ENCODE measurements around the gene GRIN2A. TPM values are rescaled to one million over a fixed set of nuclear protein-coding genes. Genes with fewer than 3 reads are reported as not detected.

Gene GRIN2A
- total and polyA plus RNA-seq, 4 donors, result 11.2 to 42.6 (median 20.0) TPM

DNA sequence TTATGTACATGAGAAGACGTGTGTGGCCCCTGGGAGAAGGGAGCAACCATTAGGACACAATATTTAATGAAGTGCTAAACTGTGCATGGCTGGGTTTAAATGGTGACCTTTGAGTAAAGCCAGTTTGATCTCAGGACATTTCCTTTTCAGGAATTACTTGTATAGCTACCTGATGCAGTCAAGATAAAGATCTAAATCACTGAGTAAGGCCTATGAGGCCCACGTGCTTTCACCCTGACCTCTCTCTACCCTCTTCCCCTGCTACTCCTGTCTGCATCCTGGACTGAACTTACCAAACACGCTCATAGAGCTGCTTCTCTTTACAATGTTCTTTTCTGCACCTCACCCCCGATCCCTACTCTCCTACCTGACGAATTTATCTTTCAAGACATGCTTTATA, 98.9 kb downstream of the GRIN2A start:
- Histone ChIP-seq H3K27me3 (ENCODE audit: control insufficient read depth, insufficient read depth, low read length) (no peaks in the 10 kb centered on the region), H3K27ac (ENCODE audit: low read depth, low read length) (no peak overlapping the region), H3K36me3 (ENCODE audit: control insufficient read depth, insufficient read depth, low read length) (no peaks in the 10 kb centered on the region), H3K9me3 (ENCODE audit: control insufficient read depth, insufficient read depth, low read length) (no peaks in the 10 kb centered on the region), H3K4me3 (ENCODE audit: low read depth, low read length) (no peak overlapping the region), H3K4me1 (ENCODE audit: control insufficient read depth, insufficient read depth, low read length) (peaks cover 6% of the 10 kb centered on the region)
- WGBS (ENCODE audit: insufficient coverage), result 76% methylated on average over 4 of the region's 5 CpGs
- no peak for DNase-seq (ENCODE audit: low read depth in 4 of 6, low spot score in 6 of 6)

DNA sequence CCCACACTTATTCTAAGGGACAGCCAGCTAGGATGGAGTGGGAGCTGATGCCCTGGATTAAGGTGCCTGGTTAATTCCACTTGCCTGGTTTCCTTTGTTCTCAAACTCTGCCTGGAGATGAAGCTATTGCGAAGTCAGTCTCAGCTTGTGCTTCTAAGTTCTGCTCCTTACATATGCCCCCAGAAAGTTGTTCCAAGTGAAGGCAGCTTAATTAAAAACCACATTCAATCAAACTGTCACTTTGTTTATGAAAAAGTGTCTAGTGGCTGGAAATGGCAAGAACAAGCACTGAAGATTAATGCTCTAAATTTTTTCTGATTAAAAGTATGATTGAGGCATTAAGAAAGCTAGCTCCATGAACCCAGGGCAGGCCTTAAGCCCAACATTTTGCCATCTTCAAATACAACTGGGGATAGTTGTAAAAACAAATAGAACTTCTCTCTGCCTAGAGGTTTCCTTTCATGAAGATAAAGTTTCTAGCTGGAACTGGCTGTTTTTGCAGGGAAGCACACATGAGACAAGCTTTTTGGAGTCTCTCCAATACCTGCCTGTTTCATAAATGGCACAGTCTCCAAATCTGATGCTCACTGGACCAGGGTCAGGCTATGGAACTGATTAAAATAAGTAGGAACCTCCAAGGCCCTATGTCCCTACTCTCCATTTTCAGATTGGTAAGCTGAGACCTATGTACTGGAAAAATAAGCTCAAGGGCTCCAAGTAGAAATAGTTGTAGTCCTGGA, 100.9 kb downstream of the GRIN2A start:
- Histone ChIP-seq H3K9me3 (ENCODE audit: control insufficient read depth, insufficient read depth, low read length) (no peaks in the 10 kb centered on the region), H3K4me3 (ENCODE audit: low read depth, low read length) (no peak overlapping the region), H3K4me1 (ENCODE audit: control insufficient read depth, insufficient read depth, low read length) (peaks cover 9% of the 10 kb centered on the region), H3K27me3 (ENCODE audit: control insufficient read depth, insufficient read depth, low read length) (no peaks in the 10 kb centered on the region), H3K27ac (ENCODE audit: low read depth, low read length) (no peak overlapping the region), H3K36me3 (ENCODE audit: control insufficient read depth, insufficient read depth, low read length) (no peaks in the 10 kb centered on the region)
- no CpG with 5 or more reads among the region's 1 CpG for WGBS (ENCODE audit: insufficient coverage)
- peak in 1 of 6 donors; percentile 60 for DNase-seq (ENCODE audit: low read depth in 4 of 6, low spot score in 6 of 6)

DNA sequence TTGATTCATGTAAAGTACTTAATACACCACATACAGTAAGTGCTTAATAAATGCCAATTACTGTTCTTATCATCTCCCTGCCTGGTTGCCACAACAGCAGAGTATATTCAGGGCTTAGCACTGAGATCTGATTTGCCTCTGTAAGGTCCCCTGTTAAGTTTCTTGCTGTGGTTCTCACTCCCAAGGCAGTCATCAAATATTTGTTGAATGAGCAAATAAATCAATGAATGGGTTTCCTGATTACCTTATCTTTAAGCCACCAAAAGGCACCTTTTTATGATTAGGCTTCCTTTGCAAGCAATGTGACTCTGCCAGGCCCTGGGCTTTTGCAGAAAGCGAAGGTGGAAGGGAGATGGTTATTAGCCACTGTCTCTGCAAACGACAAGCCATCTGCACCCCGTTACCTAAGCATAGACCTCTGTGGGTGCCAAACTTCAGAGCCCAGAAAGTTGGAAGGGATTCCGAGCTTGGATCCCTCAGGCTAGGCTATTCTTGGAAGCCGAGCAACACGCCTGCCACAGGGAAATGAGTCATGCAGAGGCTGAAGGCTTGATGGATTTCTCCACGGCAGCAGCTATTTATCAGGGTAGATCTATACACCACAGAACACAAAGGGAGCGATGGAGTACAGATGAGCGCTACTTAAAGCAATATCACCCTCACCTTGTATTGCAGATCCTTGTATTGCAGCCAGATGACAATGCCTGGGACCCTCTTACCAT, 102.0 kb downstream of the GRIN2A start:
- H3K27ac ChIP-seq (ENCODE audit: low read depth, low read length), result peak overlapping the region; percentile 21
- DNase-seq (ENCODE audit: low read depth in 4 of 6, low spot score in 6 of 6), result peak in 3 of 6 donors; percentile 36 to 84 (median 75)
- no peaks in the 10 kb centered on the region for H3K9me3 ChIP-seq (ENCODE audit: control insufficient read depth, insufficient read depth, low read length)
- WGBS (ENCODE audit: insufficient coverage), result 30% methylated on average over 7 of the region's 9 CpGs
- H3K4me3 ChIP-seq (ENCODE audit: low read depth, low read length), result no peak overlapping the region
- H3K27me3 ChIP-seq (ENCODE audit: control insufficient read depth, insufficient read depth, low read length), result no peaks in the 10 kb centered on the region
- no peaks in the 10 kb centered on the region for H3K36me3 ChIP-seq (ENCODE audit: control insufficient read depth, insufficient read depth, low read length)
- peaks cover 9% of the 10 kb centered on the region for H3K4me1 ChIP-seq (ENCODE audit: control insufficient read depth, insufficient read depth, low read length)

DNA sequence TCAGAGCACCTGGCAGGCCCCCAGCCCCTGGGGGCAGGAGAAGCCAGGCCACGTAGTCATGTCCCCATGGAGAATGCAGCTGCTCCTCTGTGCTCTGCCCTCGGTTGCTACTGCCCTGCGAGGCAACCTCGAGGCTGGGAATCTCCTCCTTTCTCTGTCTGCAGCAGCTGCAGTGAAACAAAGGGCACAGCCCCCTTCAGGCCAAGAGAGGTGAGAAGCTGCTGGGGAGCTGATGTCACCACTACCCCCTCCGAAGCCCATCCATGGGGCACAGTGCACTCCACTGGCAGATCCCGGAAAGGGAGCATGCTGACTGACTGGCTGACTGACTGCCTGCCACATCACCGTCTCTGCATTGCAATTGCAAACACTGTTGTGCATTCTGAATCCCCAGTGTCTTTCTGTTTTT, 103.7 kb downstream of the GRIN2A start:
- Histone ChIP-seq H3K27me3 (ENCODE audit: control insufficient read depth, insufficient read depth, low read length) (no peaks in the 10 kb centered on the region), H3K9me3 (ENCODE audit: control insufficient read depth, insufficient read depth, low read length) (no peaks in the 10 kb centered on the region), H3K36me3 (ENCODE audit: control insufficient read depth, insufficient read depth, low read length) (no peaks in the 10 kb centered on the region), H3K4me3 (ENCODE audit: low read depth, low read length) (no peak overlapping the region), H3K4me1 (ENCODE audit: control insufficient read depth, insufficient read depth, low read length) (peaks cover 9% of the 10 kb centered on the region), H3K27ac (ENCODE audit: low read depth, low read length) (no peak overlapping the region)
- DNase-seq (ENCODE audit: low read depth in 4 of 6, low spot score in 6 of 6), result peak in 2 of 6 donors; percentile 35 to 60
- WGBS (ENCODE audit: insufficient coverage), result 37% methylated on average over 7 of the region's 7 CpGs

DNA sequence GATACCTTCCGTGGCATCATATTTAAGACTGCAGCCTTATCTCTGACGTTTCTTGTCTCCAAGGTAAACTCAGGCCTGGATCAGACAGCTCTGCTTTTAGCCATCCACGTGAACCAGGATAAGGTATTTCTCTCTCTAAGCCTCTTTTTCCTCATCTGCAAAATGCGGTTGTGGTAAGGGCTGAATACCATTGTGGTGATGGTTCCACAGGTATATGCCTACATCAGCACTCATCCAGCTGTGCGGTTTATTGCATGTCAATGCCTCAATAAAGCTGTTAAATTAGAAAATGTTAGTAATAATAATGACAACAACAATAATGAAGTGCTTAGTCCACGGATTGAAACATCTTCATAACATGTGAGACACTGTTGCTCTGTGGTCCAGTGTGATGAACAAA, 104.4 kb downstream of the GRIN2A start:
- no peaks in the 10 kb centered on the region for H3K27me3 ChIP-seq (ENCODE audit: control insufficient read depth, insufficient read depth, low read length)
- no peak overlapping the region for H3K27ac ChIP-seq (ENCODE audit: low read depth, low read length)
- H3K9me3 ChIP-seq (ENCODE audit: control insufficient read depth, insufficient read depth, low read length), result no peaks in the 10 kb centered on the region
- H3K4me1 ChIP-seq (ENCODE audit: control insufficient read depth, insufficient read depth, low read length), result peaks cover 9% of the 10 kb centered on the region
- no peak overlapping the region for H3K4me3 ChIP-seq (ENCODE audit: low read depth, low read length)
- WGBS (ENCODE audit: insufficient coverage), result 85% methylated on average over 3 of the region's 6 CpGs
- no peaks in the 10 kb centered on the region for H3K36me3 ChIP-seq (ENCODE audit: control insufficient read depth, insufficient read depth, low read length)
- DNase-seq (ENCODE audit: low read depth in 4 of 6, low spot score in 6 of 6), result no peak

DNA sequence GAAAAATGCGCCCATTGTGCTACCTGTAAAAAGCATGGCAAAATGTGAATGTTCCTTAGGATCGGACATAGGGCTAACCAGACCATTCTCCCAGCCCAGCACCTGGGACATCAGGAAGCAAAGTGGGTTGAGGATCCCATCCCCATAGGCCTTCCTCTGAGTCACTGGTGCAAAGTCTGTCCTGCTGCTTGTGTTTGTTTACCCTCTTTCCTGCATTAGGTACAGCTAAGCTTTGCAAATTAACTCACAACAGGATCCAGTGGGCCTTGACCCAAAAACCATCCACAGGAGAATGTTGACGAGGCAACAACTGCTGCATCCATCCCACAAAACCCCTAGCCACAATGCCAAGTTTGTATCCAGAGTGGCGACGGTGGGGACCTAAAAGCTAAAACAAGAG, 106.2 kb downstream of the GRIN2A start:
- no peaks in the 10 kb centered on the region for H3K9me3 ChIP-seq (ENCODE audit: control insufficient read depth, insufficient read depth, low read length)
- 69% methylated on average over 5 of the region's 5 CpGs for WGBS (ENCODE audit: insufficient coverage)
- no peak overlapping the region for H3K4me3 ChIP-seq (ENCODE audit: low read depth, low read length)
- no peak overlapping the region for H3K27ac ChIP-seq (ENCODE audit: low read depth, low read length)
- DNase-seq (ENCODE audit: low read depth in 4 of 6, low spot score in 6 of 6), result no peak
- H3K4me1 ChIP-seq (ENCODE audit: control insufficient read depth, insufficient read depth, low read length), result peaks cover 9% of the 10 kb centered on the region
- H3K36me3 ChIP-seq (ENCODE audit: control insufficient read depth, insufficient read depth, low read length), result no peaks in the 10 kb centered on the region
- no peaks in the 10 kb centered on the region for H3K27me3 ChIP-seq (ENCODE audit: control insufficient read depth, insufficient read depth, low read length)

DNA sequence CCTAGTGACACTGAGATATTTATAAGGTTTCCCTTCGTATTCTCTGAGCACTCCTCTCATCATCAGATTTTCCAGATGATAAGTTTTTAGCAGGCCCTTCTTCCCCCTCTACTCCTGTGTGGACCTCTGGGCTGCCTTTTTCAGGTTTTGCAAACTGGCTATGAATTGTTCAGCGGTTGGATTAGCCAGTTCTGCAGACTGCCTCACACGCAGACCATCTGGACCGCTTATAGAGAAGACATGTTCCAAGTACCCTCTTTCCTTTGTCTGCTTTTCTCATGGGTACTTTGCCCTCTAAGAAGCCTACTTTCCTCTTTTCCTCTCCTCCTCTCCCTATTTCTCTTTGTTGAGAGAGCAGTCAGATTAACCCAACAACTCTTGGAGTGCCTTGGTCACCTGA, 111.6 kb downstream of the GRIN2A start:
- Histone ChIP-seq H3K27me3 (ENCODE audit: control insufficient read depth, insufficient read depth, low read length) (no peaks in the 10 kb centered on the region), H3K27ac (ENCODE audit: low read depth, low read length) (no peak overlapping the region), H3K9me3 (ENCODE audit: control insufficient read depth, insufficient read depth, low read length) (no peaks in the 10 kb centered on the region), H3K36me3 (ENCODE audit: control insufficient read depth, insufficient read depth, low read length) (no peaks in the 10 kb centered on the region), H3K4me1 (ENCODE audit: control insufficient read depth, insufficient read depth, low read length) (no peaks in the 10 kb centered on the region), H3K4me3 (ENCODE audit: low read depth, low read length) (no peak overlapping the region)
- no peak for DNase-seq (ENCODE audit: low read depth in 4 of 6, low spot score in 6 of 6)
- 80% methylated on average over 4 of the region's 4 CpGs for WGBS (ENCODE audit: insufficient coverage)

DNA sequence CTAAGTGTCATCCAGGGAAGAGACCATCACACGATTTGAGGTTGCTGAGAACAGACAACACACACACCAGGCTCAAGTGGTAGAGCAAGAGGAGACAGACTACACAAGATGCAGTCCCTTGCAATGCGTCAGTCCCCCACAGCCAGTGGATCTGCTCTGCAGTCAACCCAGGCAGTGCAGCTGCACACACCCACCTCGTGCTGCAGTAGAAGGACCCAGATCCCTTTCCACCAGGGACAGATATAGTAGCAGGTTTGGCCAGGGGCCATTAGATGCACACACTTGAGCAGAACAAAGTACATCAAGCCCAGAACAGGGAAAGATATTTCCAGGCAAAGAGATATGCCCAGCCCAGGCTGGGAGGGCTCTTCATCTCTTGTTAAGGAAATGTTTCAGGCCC, 112.9 kb downstream of the GRIN2A start:
- no peaks in the 10 kb centered on the region for H3K36me3 ChIP-seq (ENCODE audit: control insufficient read depth, insufficient read depth, low read length)
- no peaks in the 10 kb centered on the region for H3K27me3 ChIP-seq (ENCODE audit: control insufficient read depth, insufficient read depth, low read length)
- no peaks in the 10 kb centered on the region for H3K4me1 ChIP-seq (ENCODE audit: control insufficient read depth, insufficient read depth, low read length)
- no peaks in the 10 kb centered on the region for H3K9me3 ChIP-seq (ENCODE audit: control insufficient read depth, insufficient read depth, low read length)
- WGBS (ENCODE audit: insufficient coverage), result 66% methylated on average over 3 of the region's 3 CpGs
- DNase-seq (ENCODE audit: low read depth in 4 of 6, low spot score in 6 of 6), result no peak
- H3K27ac ChIP-seq (ENCODE audit: low read depth, low read length), result no peak overlapping the region
- H3K4me3 ChIP-seq (ENCODE audit: low read depth, low read length), result no peak overlapping the region

DNA sequence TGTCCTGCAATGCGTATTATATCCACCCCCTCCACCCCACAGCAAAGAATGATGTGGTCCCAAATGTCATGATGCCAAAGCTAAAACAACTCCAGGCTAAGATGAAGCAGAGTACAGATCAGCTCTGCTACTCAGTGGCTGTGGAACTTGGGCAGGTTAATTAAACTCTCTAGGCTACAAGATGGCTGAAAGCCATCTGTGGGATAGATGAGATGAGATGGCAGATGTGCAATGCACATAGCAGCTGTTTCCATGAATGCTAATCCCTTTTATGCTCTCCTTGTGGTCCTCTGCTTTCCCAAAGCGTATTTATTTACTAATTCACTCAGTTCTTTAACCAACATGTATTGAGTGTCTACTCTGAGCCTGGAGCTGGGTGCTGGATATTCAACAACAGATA, 114.4 kb downstream of the GRIN2A start:
- no peaks in the 10 kb centered on the region for H3K27me3 ChIP-seq (ENCODE audit: control insufficient read depth, insufficient read depth, low read length)
- H3K9me3 ChIP-seq (ENCODE audit: control insufficient read depth, insufficient read depth, low read length), result no peaks in the 10 kb centered on the region
- H3K27ac ChIP-seq (ENCODE audit: low read depth, low read length), result no peak overlapping the region
- peak in 1 of 6 donors; percentile 89 for DNase-seq (ENCODE audit: low read depth in 4 of 6, low spot score in 6 of 6)
- no peaks in the 10 kb centered on the region for H3K36me3 ChIP-seq (ENCODE audit: control insufficient read depth, insufficient read depth, low read length)
- no peaks in the 10 kb centered on the region for H3K4me1 ChIP-seq (ENCODE audit: control insufficient read depth, insufficient read depth, low read length)
- no peak overlapping the region for H3K4me3 ChIP-seq (ENCODE audit: low read depth, low read length)
- WGBS (ENCODE audit: insufficient coverage), result no CpG with 5 or more reads among the region's 2 CpGs

DNA sequence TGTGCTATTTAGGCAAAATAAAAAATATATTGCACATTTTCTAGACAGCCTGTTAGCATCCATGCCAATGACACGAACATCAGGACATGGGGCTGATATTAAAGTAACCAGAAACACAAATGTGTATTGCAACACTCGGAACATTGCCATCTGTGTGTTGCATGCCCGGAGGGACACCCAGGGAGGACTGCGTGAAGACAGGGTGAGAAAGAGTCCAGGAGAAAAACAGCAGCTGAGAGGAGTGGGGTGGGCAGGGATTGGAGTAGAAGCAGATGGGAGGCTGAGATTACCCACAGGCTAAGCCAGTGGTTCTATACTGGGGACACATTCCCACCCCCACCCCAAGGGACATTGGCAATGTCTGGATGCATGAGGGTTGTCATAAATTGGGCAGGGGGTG, 114.8 kb downstream of the GRIN2A start:
- no peaks in the 10 kb centered on the region for H3K4me1 ChIP-seq (ENCODE audit: control insufficient read depth, insufficient read depth, low read length)
- peak in 1 of 6 donors; percentile 65 for DNase-seq (ENCODE audit: low read depth in 4 of 6, low spot score in 6 of 6)
- H3K4me3 ChIP-seq (ENCODE audit: low read depth, low read length), result no peak overlapping the region
- no peak overlapping the region for H3K27ac ChIP-seq (ENCODE audit: low read depth, low read length)
- H3K27me3 ChIP-seq (ENCODE audit: control insufficient read depth, insufficient read depth, low read length), result no peaks in the 10 kb centered on the region
- WGBS (ENCODE audit: insufficient coverage), result 53% methylated on average over 3 of the region's 4 CpGs
- no peaks in the 10 kb centered on the region for H3K36me3 ChIP-seq (ENCODE audit: control insufficient read depth, insufficient read depth, low read length)
- no peaks in the 10 kb centered on the region for H3K9me3 ChIP-seq (ENCODE audit: control insufficient read depth, insufficient read depth, low read length)

Measured in spinal cord (tissue), 10 donors.